Gastroesophageal sphincter (tissue), 4 donors: ENCODE measurements around the gene UCHL5. TPM values are rescaled to one million over a fixed set of nuclear protein-coding genes. Genes with fewer than 3 reads are reported as not detected.

Experiments used
- ATAC-seq: fragments of 150-250 bp; one replicate; pipeline ENCODE4 v1.9.1; 2016; ENCODE audit warnings: mild to moderate bottlenecking, moderate library complexity
- H3K27ac ChIP-seq, 4 donors: fragments of 200-600 bp; sonication (generic) in 3 of 4; 1 replicate in 3 of 4; 2 replicates in 1 of 4; pipeline ENCODE4 v1.5.1; 2016 to 2019
- H3K27me3 ChIP-seq: fragments of 200-600 bp; sonication (generic); one replicate; pipeline ENCODE4 v1.5.1; 2019
- H3K36me3 ChIP-seq, 2 donors: fragments of 200-600 bp; sonication (generic); one replicate each; pipeline ENCODE4 v1.5.1; 2019; ENCODE audit warnings: control low read depth in 1 of 2
- H3K4me1 ChIP-seq, 3 donors: fragments of 200-600 bp; sonication (generic); 1 replicate in 2 of 3; 2 replicates in 1 of 3; pipeline ENCODE4 v1.5.1; 2016 to 2019; ENCODE audit warnings: control low read depth in 2 of 3
- H3K4me3 ChIP-seq, 2 donors: fragments of 200-600 bp; sonication (generic); one replicate each; pipeline ENCODE4 v1.5.1; 2019; ENCODE audit warnings: mild to moderate bottlenecking in 1 of 2, moderate library complexity in 1 of 2
- H3K9me3 ChIP-seq, 3 donors: fragments of 200-600 bp; sonication (generic); one replicate each; pipeline ENCODE4 v1.5.1; 2017 to 2019; ENCODE audit warnings: control low read depth in 2 of 3
- EP300 ChIP-seq: sonication (generic); formaldehyde crosslinking; IDR thresholded peaks from one replicate; pipeline ENCODE4 v1.6.1; 2017; ENCODE audit warnings: antibody characterized with exemption, mild to moderate bottlenecking
- POLR2A ChIP-seq, 2 donors: fragments of 450-650 bp; IDR thresholded peaks; one replicate each; pipeline ENCODE4 v1.6.1; 2017; ENCODE audit warnings: antibody characterized with exemption in 2 of 2, mild to moderate bottlenecking in 2 of 2, moderate library complexity in 1 of 2
- POLR2AphosphoS5 ChIP-seq: sonication (generic); formaldehyde crosslinking; IDR thresholded peaks from one replicate; pipeline ENCODE4 v1.6.1; 2017; ENCODE audit warnings: antibody characterized with exemption
- WGBS, 2 donors: methylation state at CpG; one replicate each; pipeline ENCODE4 v1.1.5; 2018; ENCODE audit warnings: low coverage in 1 of 2; 5-methylcytosine and 5-hydroxymethylcytosine counted together
- total RNA-seq, 4 donors: library from RNA; depleted of rRNA; stranded (reverse); fragments of >200 nt; gene quantifications; one replicate each; pipeline ENCODE4 v1.1.0, GENCODE V29; 2016
- TF ChIP-seq, protein P1 (sequence below), 4 experiments: fragments of 200-600 bp in 2 of 4; fragments of 450-650 bp in 2 of 4; sonication (generic) in 1 of 4; IDR thresholded peaks; one replicate each; pipeline ENCODE4 v1.5.1; 2017 to 2019; ENCODE audit warnings: antibody characterized with exemption in 4 of 4, mild to moderate bottlenecking in 2 of 4, moderate library complexity in 2 of 4

Gene UCHL5
- total RNA-seq, 4 donors from 2014 or later: 24.1 to 42.7 (median 32.8) TPM

DNA sequence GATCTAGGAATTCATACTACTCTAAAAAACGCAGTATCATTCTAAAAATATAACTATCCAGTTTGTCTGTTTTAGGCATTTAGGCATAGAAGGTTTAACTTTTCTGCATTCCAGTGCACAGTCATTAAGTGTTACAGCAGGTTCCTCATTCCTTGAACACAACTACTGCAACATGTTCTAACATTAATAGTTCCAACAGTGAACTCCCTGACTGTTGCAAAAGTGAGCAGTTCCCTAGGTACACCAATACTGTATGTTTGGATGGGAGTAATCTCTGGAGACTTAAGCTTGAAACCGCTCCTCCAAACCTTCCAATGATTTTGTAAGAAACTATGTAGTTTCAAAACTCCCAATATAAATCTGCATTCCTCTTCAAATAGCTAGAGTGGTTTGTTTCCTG, 46.2 kb downstream of the UCHL5 start:
- H3K4me1 ChIP-seq: peaks cover 0 to 52% (median 0%) of the 10 kb centered on the region in 3 donors
- no peaks in the 10 kb centered on the region for H3K27me3 ChIP-seq
- WGBS, 2 donors: 34 to 38% methylated on average over 2 of the region's 2 CpGs
- peak; percentile 77 for ATAC-seq
- no peaks in the 10 kb centered on the region for H3K36me3 ChIP-seq
- TF ChIP-seq, protein P1, sequence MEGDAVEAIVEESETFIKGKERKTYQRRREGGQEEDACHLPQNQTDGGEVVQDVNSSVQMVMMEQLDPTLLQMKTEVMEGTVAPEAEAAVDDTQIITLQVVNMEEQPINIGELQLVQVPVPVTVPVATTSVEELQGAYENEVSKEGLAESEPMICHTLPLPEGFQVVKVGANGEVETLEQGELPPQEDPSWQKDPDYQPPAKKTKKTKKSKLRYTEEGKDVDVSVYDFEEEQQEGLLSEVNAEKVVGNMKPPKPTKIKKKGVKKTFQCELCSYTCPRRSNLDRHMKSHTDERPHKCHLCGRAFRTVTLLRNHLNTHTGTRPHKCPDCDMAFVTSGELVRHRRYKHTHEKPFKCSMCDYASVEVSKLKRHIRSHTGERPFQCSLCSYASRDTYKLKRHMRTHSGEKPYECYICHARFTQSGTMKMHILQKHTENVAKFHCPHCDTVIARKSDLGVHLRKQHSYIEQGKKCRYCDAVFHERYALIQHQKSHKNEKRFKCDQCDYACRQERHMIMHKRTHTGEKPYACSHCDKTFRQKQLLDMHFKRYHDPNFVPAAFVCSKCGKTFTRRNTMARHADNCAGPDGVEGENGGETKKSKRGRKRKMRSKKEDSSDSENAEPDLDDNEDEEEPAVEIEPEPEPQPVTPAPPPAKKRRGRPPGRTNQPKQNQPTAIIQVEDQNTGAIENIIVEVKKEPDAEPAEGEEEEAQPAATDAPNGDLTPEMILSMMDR (IDR thresholded peaks at IDR 0.05): no peak
- peak; percentile 29 for TF ChIP-seq POLR2AphosphoS5
- H3K27ac ChIP-seq: peak overlapping the region; percentile 69 to 76 (median 70)
- no peak overlapping the region for H3K4me3 ChIP-seq
- no peaks in the 10 kb centered on the region for H3K9me3 ChIP-seq

DNA sequence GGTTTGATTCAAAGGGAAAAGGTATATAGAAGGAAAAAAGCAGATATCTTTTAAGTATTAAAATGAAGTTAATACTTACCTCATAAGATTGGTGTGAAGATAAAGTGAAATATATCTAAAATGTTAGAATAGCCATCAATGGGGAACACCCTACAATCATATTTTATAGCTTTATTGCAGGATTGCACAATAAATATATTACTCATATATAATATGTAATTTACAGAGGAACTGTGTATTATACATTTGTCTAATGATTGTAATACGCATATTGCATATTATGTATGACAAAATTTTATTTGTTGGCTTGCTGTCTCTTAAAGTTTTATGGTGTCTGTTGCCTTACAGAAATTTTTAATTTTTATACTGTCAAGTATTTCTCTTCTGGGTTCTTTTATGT, 47.8 kb downstream of the UCHL5 start:
- Histone ChIP-seq H3K27me3 (no peaks in the 10 kb centered on the region), H3K36me3 (no peaks in the 10 kb centered on the region), H3K4me3 (no peak overlapping the region), H3K4me1 (peaks cover 0 to 42% (median 0%) of the 10 kb centered on the region in 3 donors), H3K27ac (no peak overlapping the region), H3K9me3 (no peaks in the 10 kb centered on the region)
- 94 to 95% methylated on average over 1 of the region's 1 CpG for WGBS, 2 donors
- no peak for TF ChIP-seq POLR2A (IDR thresholded peaks at IDR 0.05)
- ATAC-seq: no peak

DNA sequence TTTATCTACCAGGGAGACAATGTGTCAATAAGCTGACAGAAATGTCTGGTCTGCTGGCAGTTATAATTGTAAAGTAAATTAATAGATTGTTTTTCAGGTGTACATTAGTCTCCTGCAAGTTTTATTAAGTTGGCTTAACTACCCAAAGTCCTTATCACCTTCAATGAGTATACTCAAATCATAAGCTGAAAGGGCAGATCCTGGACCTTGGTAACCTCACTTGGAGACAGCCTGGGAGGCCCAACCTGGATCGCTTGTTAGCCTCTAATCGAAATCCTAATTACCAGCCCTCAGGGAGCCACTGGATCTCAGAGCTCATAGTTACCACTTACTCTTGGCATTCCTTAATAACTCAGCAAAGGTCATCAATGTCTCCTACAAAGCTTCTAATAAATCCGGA, 49.7 kb downstream of the UCHL5 start:
- 81 to 89% methylated on average over 3 of the region's 3 CpGs for whole genome bisulfite sequencing, 2 donors
- H3K36me3 ChIP-seq: no peaks in the 10 kb centered on the region
- TF ChIP-seq EP300 (no peak), POLR2A (IDR thresholded peaks at IDR 0.05) (no peak), POLR2AphosphoS5 (no peak)
- peaks cover 0 to 24% (median 0%) of the 10 kb centered on the region in 3 donors for H3K4me1 ChIP-seq
- ATAC-seq: no peak
- no peak overlapping the region for H3K4me3 ChIP-seq
- no peaks in the 10 kb centered on the region for H3K27me3 ChIP-seq
- H3K9me3 ChIP-seq: no peaks in the 10 kb centered on the region
- H3K27ac ChIP-seq: no peak overlapping the region

DNA sequence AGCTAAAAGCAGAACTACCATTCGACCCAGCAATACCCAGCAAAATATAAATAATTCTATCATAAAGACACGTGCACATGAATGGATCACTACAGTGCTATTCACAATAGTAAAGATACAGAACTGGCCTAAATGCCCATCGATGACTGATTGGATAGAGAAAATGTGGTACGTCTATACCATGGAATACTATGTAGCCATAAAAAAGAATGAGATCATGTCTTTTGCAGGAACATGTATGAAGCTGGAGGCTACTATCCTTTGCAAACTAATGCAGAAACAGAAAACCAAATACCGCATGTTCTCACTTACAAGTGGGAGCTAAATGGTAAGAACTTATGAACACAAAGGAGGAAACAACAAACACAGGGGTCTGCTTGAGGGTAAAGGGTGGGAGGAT, 53.4 kb downstream of the UCHL5 start:
- Histone ChIP-seq H3K4me3 (no peak overlapping the region), H3K9me3 (peaks cover 0 to 7% (median 0%) of the 10 kb centered on the region in 3 donors), H3K4me1 (no peaks in the 10 kb centered on the region), H3K27ac (no peak overlapping the region), H3K27me3 (no peaks in the 10 kb centered on the region), H3K36me3 (peaks cover 0 to 23% of the 10 kb centered on the region in 2 donors)
- 92 to 98% methylated on average over 5 of the region's 5 CpGs for WGBS, 2 donors
- no peak for ATAC-seq
- TF ChIP-seq POLR2AphosphoS5: no peak
- TF ChIP-seq, protein P1 (IDR thresholded peaks at IDR 0.05): no peak
- no peak for TF ChIP-seq POLR2A (IDR thresholded peaks at IDR 0.05)
- no peak for TF ChIP-seq EP300

DNA sequence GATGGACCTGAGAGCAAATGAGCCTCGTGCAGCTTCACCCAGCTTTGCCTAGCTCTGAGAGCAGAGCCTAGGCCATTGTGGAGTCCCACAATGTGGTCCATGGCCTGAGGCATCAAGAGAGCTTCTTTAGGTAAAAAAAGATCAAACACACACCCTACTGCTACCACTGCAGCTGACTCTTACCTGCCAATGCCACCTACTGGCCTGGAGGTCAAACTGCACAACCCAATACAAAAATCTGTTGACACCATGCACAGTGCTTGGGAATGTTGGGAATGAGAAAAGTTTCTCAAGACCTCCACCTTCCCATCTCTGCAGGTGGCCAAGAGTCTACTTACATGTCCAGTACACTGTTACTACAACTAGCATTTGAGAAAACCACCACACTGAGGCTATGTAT, 60.6 kb downstream of the UCHL5 start:
- TF ChIP-seq POLR2A (IDR thresholded peaks at IDR 0.05) (no peak), EP300 (no peak), POLR2AphosphoS5 (no peak)
- TF ChIP-seq, protein P1 (IDR thresholded peaks at IDR 0.05): no peak
- Histone ChIP-seq H3K27ac (no peak overlapping the region), H3K4me3 (no peak overlapping the region), H3K27me3 (no peaks in the 10 kb centered on the region), H3K9me3 (no peaks in the 10 kb centered on the region), H3K4me1 (no peaks in the 10 kb centered on the region), H3K36me3 (peaks cover 0 to 44% of the 10 kb centered on the region in 2 donors)
- 100% methylated on average over 1 of the region's 1 CpG; no CpG with 5 or more reads in 1 of the 2 donors for WGBS, 2 donors
- ATAC-seq: no peak

DNA sequence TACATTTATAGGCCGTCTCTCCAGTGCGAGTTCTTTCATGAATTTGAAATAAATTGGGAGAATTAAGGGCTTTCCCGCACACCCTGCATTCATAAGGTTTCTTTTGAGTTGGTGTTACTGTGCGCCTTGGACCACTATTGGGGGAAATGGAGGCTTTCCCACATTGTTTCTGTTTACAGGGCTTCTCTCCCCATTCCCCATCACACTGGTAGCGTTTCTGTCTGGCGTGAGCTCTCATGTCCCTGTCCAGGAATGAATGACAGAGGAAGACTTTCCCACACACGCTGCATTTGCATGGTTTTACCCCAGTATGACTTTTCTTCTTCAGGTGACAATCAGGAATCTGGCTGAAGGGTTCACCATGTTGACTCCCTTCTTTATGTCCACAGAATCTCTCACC, 65.0 kb downstream of the UCHL5 start:
- 76 to 97% methylated on average over 6 of the region's 7 CpGs for WGBS, 2 donors

More for the DNA sequence above, 65.0 kb downstream of the UCHL5 start:
- no peaks in the 10 kb centered on the region for H3K4me1 ChIP-seq
- peaks cover 0 to 26% of the 10 kb centered on the region in 2 donors for H3K36me3 ChIP-seq
- H3K27me3 ChIP-seq: no peaks in the 10 kb centered on the region
- TF ChIP-seq EP300 (no peak), POLR2A (IDR thresholded peaks at IDR 0.05) (no peak), POLR2AphosphoS5 (no peak)
- TF ChIP-seq, protein P1 (IDR thresholded peaks at IDR 0.05): no peak
- H3K9me3 ChIP-seq: no peaks in the 10 kb centered on the region
- no peak overlapping the region for H3K27ac ChIP-seq
- H3K4me3 ChIP-seq: no peak overlapping the region
- no peak for ATAC-seq
